ENCODE results near the gene FRMPD4. TPM values are rescaled to one million over a fixed set of nuclear protein-coding genes. Genes with fewer than 3 reads are reported as not detected.

Gene FRMPD4
- total RNA-seq, 1 donor = 3.9 TPM

DNA sequence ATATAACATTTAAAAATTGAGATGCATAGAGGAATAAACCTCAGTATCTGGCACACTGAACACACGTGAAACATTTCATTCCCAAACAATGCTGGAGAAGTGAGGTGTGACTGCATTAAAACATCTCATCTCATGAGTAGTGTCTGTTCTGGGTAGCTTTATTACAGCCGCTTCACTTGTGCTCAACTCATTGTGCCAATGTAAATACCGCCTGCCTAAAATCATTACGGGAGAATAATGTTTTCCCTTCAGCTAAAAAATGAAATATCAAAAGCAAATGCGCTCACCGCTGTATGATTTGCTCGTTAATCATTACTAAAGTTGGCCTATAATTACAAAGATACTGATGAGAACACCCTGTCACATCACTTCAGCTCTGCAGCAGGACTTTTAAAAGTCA is 542.8 kb downstream of the FRMPD4 start:
- TF ChIP-seq, protein P1, sequence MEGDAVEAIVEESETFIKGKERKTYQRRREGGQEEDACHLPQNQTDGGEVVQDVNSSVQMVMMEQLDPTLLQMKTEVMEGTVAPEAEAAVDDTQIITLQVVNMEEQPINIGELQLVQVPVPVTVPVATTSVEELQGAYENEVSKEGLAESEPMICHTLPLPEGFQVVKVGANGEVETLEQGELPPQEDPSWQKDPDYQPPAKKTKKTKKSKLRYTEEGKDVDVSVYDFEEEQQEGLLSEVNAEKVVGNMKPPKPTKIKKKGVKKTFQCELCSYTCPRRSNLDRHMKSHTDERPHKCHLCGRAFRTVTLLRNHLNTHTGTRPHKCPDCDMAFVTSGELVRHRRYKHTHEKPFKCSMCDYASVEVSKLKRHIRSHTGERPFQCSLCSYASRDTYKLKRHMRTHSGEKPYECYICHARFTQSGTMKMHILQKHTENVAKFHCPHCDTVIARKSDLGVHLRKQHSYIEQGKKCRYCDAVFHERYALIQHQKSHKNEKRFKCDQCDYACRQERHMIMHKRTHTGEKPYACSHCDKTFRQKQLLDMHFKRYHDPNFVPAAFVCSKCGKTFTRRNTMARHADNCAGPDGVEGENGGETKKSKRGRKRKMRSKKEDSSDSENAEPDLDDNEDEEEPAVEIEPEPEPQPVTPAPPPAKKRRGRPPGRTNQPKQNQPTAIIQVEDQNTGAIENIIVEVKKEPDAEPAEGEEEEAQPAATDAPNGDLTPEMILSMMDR (IDR thresholded peaks at IDR 0.05; ENCODE audit: insufficient read depth, low read depth, low read length) = no peak
- no peak overlapping the region for H3K4me3 ChIP-seq (ENCODE audit: low read depth, low read length)

DNA sequence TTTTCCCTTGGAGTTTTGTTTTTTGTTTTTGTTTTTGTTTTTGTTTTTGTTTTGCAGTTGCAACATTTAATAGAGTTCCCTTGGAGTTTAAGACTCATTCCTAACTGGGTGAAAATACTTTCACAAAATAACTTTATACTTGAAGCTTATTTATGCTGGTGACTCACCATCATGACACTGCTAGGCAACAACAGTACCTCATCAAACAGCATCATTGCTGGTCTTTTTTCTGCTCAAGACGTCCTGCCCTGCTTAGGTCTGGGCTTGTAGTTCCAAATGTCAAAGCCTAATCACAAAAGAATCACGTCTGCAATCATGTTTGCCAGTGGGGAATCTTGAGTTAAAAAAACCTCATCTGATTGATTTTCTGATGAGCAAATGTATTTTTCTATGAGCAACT is 547.3 kb downstream of the FRMPD4 start:
- DNase-seq (ENCODE audit: low read depth) = peak; percentile 10
- no peak overlapping the region for H3K4me3 ChIP-seq (ENCODE audit: low read depth, low read length)
- TF ChIP-seq, protein P1 (IDR thresholded peaks at IDR 0.05; ENCODE audit: insufficient read depth, low read depth, low read length) = no peak

More for the DNA sequence above, 542.8 kb downstream of the FRMPD4 start:
- DNase-seq (ENCODE audit: low read depth) = no peak

DNA sequence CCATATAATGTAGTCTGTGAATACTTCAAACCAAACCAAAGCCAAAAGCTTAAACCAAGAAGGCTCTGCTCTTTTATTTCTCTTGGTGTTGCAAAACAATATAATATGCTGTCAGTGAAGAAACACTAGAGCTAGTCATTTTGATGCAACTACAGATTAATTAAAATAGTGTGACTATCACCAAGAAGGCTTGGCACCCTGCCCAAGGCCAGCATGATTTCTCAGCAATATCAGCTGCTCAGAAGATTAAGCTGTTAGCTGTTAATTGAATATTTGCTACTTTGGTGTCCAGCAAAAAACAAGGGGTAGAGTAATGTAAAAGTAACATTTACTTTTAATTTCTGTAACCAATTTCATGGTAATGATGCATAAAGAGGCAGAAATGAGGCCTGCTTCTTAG is 548.1 kb downstream of the FRMPD4 start:
- no peak overlapping the region for H3K4me3 ChIP-seq (ENCODE audit: low read depth, low read length)
- TF ChIP-seq, protein P1 (IDR thresholded peaks at IDR 0.05; ENCODE audit: insufficient read depth, low read depth, low read length) = no peak
- no peak for DNase-seq (ENCODE audit: low read depth)

DNA sequence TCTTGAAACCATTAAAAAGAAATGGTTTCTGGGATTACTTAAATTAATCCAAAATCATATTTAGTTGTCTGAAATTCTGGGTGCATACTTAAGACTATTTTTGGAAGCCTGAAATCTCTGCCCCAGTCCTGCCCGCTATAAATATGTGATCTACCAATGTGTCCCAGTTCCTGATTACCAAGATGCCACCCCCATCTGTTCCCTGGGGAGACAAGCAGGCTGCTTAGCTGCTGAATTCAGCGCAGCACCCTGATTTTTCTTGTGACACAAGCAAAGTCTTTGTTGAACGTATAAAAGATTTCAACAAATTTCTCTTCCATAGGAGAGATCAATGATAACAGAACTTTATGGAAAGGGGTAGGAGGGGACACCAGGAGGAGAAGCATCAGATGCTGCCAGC is 552.4 kb downstream of the FRMPD4 start:
- TF ChIP-seq, protein P1 (IDR thresholded peaks at IDR 0.05; ENCODE audit: insufficient read depth, low read depth, low read length) = no peak
- no peak overlapping the region for H3K4me3 ChIP-seq (ENCODE audit: low read depth, low read length)
- no peak for DNase-seq (ENCODE audit: low read depth)

DNA sequence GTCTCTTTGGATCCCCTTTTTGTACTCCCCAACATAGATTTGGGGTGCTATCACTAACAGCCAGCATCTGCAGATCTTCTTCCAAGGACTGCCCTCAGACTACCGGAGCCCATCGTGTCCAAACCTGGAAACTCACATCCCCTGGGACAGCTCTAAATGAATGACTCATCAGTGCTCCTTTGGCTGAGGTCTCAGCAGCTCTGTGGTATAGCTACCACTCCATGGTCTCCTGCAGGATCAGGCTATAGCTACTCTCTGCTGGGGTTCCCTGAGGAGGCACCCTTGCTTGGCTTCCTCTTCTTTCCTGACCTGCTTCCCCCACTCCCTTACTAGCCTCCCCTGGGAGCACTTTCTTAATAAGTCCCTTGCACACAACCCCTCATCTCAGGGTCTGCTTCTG is 555.5 kb downstream of the FRMPD4 start:
- TF ChIP-seq, protein P1 (IDR thresholded peaks at IDR 0.05; ENCODE audit: insufficient read depth, low read depth, low read length) = no peak
- no peak overlapping the region for H3K4me3 ChIP-seq (ENCODE audit: low read depth, low read length)
- DNase-seq (ENCODE audit: low read depth) = no peak

DNA sequence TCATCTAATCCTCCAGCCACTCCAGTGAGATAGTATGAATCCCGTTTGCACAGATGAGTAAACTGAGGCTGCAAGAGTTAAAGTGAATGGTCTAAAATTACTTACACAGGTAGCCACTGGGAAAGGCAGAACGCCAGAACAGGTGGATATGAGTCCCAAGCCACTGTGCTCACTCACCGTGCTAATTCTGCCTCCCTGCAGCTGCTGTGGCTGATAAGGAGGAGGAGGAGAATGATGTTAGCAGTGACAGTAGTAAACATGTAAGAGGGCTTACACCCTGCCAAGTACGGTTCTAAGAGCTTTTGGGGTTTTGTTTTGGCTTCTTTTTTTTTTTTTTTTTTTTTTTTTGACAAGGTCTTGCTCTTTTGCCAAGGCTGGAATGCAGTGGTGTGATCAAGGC is 562.5 kb downstream of the FRMPD4 start:
- DNase-seq (ENCODE audit: low read depth) = no peak
- H3K4me3 ChIP-seq (ENCODE audit: low read depth, low read length) = no peak overlapping the region
- TF ChIP-seq, protein P1 (IDR thresholded peaks at IDR 0.05; ENCODE audit: insufficient read depth, low read depth, low read length) = no peak

DNA sequence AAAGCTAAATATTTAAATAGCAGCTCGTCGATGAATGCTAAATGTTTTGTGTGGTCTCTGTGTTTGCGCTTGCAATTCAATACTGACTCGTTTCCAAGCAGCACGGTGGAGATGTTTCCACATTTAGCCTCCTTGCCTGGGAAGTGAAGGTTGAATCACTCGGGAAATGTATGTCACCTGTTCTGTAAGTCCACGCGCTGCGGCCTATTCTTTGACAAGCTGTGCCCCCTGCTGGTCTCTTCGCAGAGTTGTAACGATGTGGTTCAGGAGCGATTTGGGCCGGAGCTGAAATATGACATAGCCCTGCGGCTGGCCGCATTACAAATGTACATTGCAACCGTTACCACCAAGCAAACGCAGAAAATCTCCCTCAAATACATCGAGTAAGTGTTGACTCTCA is 563.4 kb downstream of the FRMPD4 start:
- H3K4me3 ChIP-seq (ENCODE audit: low read depth, low read length) = no peak overlapping the region
- peak; percentile 62 for DNase-seq (ENCODE audit: low read depth)
- TF ChIP-seq, protein P1 (IDR thresholded peaks at IDR 0.05; ENCODE audit: insufficient read depth, low read depth, low read length) = peak; percentile 61

Measured in fibroblast of villous mesenchyme (primary cell).